GM18951 (cell line): Measurements from ENCODE around the gene MYG1.

Source experiments
- POLR2A ChIP-seq: IDR thresholded peaks from 4 replicates; pipeline ENCODE4 v1.6.1; 2011; ENCODE audit warnings: mild to moderate bottlenecking; ENCODE audit not compliant: insufficient read length, insufficient read depth; ENCODE audit errors: extremely low read depth
- in situ Hi-C: fragments of 300-500 bp; cut with MboI; formaldehyde crosslinking; loops from one replicate; pipeline ENCODE4 v1.12.0; 2022; ENCODE audit warnings: low sequenced_read_pairs, mixed read lengths, inconsistent platforms; ENCODE audit not compliant: unreplicated experiment

Gene MYG1

GRCh38 chr12:53267999-53268629, 31.4 kb upstream of the MYG1 start, which contains the start of gene ESPL1:
Gene ESPL1, plus strand, starts transcription at chr12:53268299. Its CDS starts 468 bp downstream, at chr12:53268767.
- TF ChIP-seq POLR2A: peak; percentile 63
- in situ Hi-C loops: no loop called here

- in situ Hi-C loops: no loop called here
- TF ChIP-seq POLR2A: no peak
Measured at GRCh38 chr12:53268630-53269562, 30.6 kb upstream of the MYG1 start.

GRCh38 chr12:53274445-53274844, 25.1 kb upstream of the MYG1 start:
- no peak for TF ChIP-seq POLR2A
- in situ Hi-C loops: no loop called here

DNA sequence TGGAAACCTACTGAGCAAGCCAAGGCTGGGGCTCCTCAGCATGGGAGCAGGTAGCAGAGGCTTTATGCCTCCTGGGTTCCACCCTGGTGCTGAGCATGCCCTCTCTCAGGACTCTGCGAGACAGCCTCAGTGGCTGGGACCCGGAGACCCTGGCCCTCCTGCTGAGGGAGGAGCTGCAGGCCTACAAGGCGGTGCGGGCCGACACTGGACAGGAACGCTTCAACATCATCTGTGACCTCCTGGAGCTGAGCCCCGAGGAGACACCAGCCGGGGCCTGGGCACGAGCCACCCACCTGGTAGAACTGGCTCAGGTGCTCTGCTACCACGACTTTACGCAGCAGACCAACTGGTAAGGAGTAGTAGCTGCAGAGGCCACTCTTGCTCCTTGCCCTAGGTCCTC, 23.0 kb upstream of the MYG1 start:
- TF ChIP-seq POLR2A: no peak
- in situ Hi-C loops: no loop called here

GRCh38 chr12:53277981-53278380, 21.5 kb upstream of the MYG1 start:
- in situ Hi-C loops: no loop called here
- TF ChIP-seq POLR2A: no peak

DNA sequence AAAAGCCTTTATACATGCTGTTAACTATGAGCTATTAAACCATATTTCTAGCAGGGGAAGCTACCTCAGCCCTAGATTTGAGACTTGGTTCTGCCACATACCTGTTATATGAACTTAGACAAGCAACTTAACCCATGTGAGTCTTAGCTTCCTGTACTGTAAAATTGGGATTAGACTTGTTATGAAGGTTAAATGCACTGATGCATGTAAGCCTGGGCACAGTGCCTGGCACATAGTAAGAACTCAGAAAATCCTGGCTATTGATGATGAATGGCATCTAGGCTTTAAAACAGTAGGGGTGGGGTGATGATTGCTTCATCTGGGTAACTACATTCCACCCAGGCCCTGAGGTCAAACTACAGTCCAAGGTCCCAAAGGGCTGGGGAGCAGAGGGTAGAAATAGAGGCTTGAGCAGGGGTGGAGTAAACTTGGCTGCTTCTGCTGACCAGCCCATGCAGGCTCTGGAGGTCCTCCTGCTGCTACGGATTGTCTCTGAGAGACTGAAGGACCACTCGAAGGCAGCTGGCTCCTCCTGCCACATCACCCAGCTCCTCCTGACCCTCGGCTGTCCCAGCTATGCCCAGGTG, 20.1 kb upstream of the MYG1 start:
- TF ChIP-seq POLR2A: no peak
- in situ Hi-C loops: no loop called here

DNA sequence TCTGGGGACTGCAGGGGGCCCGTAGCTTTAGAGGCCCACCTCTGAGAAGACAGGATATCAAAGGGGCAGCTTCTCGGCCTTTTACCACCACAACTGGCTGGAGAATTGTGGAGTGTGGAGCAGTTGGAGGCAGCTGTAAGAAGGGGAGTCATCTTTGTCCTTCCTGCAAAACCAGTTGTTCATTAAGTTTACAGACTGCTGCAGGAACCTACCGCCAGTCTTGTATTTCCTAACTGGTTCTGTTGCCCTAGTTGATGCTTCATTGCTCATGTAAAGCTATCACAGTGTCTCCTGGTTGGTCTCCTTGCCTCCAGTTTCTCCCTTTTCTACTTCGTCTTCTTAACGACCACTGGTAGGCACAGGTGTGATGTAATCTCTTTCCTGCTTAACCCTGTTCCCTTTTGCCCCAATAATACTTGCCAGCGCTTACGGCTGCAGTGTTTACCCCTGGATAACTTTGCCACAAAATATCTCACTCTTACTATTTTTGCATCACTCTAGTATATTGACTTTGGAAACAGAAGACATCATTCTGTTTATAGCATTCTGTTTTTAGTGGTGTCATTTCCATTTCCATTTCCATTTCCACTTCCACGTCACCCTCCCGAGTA, 19.5 kb upstream of the MYG1 start:
- TF ChIP-seq POLR2A: no peak

DNA sequence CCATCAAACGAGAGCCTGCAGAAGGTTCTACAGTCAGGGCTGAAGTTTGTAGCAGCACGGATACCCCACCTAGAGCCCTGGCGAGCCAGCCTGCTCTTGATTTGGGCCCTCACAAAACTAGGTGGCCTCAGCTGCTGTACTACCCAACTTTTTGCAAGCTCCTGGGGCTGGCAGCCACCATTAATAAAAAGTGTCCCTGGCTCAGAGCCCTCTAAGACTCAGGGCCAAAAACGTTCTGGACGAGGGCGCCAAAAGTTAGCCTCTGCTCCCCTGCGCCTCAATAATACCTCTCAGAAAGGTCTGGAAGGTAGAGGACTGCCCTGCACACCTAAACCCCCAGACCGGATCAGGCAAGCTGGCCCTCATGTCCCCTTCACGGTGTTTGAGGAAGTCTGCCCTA, 13.0 kb upstream of the MYG1 start:
- TF ChIP-seq POLR2A: no peak
- in situ Hi-C loops: loop anchor here (10.0 kb wide), 1 partner anchor 132 kb away; no protein-coding TSS in a partner anchor

More for the DNA sequence above, 19.5 kb upstream of the MYG1 start:
- in situ Hi-C loops: loop anchor here (10.0 kb wide), 1 partner anchor 125 kb away; no protein-coding TSS in a partner anchor

DNA sequence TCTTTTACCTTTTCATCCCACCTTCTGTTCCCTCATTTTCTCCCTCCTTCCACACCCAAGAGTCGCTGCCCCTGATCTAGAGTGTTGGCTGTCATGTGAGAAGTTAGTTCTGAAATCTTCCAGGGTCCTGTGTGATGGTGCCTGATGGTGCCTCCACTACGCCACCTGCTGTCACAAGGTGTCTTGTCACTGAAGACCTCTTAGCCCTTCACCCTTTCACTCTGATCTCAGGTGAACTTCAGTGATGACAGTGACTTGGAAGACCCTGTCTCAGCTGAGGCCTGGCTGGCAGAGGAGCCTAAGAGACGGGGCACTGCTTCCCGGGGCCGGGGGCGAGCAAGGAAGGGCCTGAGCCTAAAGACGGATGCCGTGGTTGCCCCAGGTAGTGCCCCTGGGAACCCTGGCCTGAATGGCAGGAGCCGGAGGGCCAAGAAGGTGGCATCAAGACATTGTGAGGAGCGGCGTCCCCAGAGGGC, 11.7 kb upstream of the MYG1 start:
- in situ Hi-C loops: loop anchor here (10.0 kb wide), 1 partner anchor 133 kb away; no protein-coding TSS in a partner anchor
- no peak for TF ChIP-seq POLR2A

- in situ Hi-C loops: loop anchor here (10.0 kb wide), 1 partner anchor 134 kb away; no protein-coding TSS in a partner anchor
- TF ChIP-seq POLR2A: no peak
Measured at GRCh38 chr12:53288322-53288721, 11.2 kb upstream of the MYG1 start.

DNA sequence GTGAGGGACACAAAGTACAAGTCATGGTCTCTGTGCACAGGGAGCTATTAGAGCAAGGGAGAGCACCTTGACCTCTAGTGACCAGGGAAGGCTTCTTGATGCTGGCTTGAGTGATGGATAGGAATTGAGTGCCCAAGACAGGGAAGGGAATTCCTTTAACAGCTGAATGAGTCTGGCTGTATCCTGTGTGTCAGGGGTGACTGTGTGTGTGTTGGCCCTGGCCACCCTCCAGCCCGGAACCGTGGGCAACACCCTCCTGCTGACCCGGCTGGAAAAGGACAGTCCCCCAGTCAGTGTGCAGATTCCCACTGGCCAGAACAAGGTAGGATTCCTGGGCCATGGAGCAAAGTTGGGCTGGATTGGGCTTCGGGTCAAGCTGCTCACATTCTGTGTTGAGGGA, 9.6 kb upstream of the MYG1 start:
- in situ Hi-C loops: loop anchor here (10.0 kb wide), 2 partner anchors 75 to 135 kb away; no protein-coding TSS in a partner anchor
- TF ChIP-seq POLR2A: no peak

DNA sequence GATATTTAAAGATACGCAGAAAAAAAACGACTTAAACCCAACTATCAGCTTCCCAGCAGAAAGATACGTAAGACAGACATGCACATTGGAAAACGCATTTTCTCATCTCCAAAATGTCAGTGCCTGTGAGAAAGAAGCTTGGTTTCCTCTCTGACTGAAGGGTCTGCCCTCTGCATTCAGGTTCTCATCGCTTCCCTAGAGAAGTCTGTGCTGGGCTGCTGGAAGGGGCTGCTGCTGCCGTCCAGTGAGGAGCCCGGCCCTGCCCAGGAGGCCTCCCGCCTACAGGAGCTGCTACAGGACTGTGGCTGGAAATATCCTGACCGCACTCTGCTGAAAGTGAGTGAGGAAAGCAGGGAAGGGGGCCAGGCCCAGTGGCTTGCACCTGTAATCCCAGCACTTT, 8.8 kb upstream of the MYG1 start:
- no peak for TF ChIP-seq POLR2A
- in situ Hi-C loops: loop anchor here (10.0 kb wide), 1 partner anchor 76 kb away; no protein-coding TSS in a partner anchor
